ENCODE results near the gene PAK1.

The PAK1 gene

DNA sequence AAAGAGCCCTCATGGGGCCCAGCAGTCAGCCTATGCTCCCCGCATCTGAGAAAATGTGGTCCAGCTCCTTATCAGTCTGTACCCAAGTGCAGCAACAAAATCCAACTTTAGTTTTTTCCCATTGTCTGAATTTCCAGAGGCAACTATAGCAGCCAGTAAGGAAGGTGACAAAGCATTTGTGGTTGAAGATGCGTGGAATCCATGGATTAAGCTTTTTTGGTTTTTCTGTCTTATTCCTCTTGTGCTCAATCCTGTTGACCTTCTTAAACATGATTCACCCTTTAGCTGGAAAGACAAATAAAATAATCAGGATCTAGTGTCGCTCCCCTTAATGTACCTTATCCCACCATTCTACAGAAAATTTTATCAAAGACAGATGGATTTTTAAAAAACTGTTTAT is 186.8 kb downstream of the PAK1 start:
- H3K4me3 ChIP-seq (ENCODE audit: low read depth, low read length): no peak overlapping the region
- DNase-seq: no peak
- H3K36me3 ChIP-seq: no peaks in the 10 kb centered on the region
- no peaks in the 10 kb centered on the region for H3K9me3 ChIP-seq
- H3K27me3 ChIP-seq: no peaks in the 10 kb centered on the region
- TF ChIP-seq, protein P1, sequence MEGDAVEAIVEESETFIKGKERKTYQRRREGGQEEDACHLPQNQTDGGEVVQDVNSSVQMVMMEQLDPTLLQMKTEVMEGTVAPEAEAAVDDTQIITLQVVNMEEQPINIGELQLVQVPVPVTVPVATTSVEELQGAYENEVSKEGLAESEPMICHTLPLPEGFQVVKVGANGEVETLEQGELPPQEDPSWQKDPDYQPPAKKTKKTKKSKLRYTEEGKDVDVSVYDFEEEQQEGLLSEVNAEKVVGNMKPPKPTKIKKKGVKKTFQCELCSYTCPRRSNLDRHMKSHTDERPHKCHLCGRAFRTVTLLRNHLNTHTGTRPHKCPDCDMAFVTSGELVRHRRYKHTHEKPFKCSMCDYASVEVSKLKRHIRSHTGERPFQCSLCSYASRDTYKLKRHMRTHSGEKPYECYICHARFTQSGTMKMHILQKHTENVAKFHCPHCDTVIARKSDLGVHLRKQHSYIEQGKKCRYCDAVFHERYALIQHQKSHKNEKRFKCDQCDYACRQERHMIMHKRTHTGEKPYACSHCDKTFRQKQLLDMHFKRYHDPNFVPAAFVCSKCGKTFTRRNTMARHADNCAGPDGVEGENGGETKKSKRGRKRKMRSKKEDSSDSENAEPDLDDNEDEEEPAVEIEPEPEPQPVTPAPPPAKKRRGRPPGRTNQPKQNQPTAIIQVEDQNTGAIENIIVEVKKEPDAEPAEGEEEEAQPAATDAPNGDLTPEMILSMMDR (IDR thresholded peaks at IDR 0.05; ENCODE audit: low read depth, low read length): no peak
- no peaks in the 10 kb centered on the region for H3K4me1 ChIP-seq

DNA sequence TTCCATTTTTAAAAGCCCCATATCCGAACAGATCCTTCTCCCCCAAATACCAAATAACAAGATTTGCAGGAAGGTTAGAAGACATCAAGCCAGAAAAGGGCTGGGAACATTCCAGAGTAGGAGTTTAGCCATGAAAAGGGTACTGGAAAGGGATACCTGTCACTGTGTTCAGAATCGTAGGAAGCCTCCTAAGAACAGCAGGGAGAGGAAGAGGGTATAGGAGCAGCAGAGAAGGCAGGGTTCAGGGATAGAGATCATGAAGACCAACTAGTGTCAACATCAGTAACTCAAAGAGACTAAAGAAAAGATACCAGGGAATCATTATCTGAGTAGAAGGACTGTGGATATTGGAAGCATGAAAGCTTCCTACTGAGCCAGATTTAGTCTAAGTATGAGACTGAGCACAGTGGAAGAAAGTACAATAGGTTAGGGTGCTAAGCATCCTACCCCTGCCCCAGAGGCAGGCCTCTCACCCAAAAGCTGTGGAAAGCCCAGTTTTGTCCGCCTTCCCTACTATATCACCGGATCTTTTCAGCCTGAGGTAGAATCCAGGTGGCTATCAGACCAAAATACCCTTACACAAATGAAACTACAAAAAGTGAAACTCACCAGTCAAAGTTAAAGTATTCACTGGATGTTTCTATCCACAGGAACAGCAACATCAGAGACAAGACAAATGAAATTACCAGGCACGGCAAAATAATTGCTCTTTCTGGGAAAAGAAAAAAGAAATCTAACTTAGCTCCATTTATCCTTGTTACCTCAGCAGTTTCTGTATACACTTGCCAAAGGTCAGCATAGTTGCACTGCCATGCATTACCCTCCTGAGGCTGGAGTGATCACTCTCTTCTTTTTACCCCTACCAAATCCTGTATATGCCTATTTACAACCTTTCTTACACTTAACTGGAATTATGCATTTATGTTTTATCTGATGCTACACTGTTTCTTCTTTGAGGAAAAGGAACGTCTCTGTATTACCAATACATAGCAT is 189.1 kb downstream of the PAK1 start:
- Histone ChIP-seq H3K4me1 (no peaks in the 10 kb centered on the region), H3K9me3 (no peaks in the 10 kb centered on the region), H3K27me3 (no peaks in the 10 kb centered on the region), H3K4me3 (ENCODE audit: low read depth, low read length) (no peak overlapping the region), H3K36me3 (no peaks in the 10 kb centered on the region)
- TF ChIP-seq, protein P1 (IDR thresholded peaks at IDR 0.05; ENCODE audit: low read depth, low read length): no peak
- DNase-seq: no peak

- H3K4me3 ChIP-seq (ENCODE audit: low read depth, low read length): no peak overlapping the region
- no peak for DNase-seq
- H3K27me3 ChIP-seq: no peaks in the 10 kb centered on the region
- no peaks in the 10 kb centered on the region for H3K36me3 ChIP-seq
- TF ChIP-seq, protein P1 (IDR thresholded peaks at IDR 0.05; ENCODE audit: low read depth, low read length): no peak
- H3K9me3 ChIP-seq: no peaks in the 10 kb centered on the region
- H3K4me1 ChIP-seq: no peaks in the 10 kb centered on the region
Measured at GRCh38 chr11:77283101-77283500, 190.8 kb downstream of the PAK1 start.

DNA sequence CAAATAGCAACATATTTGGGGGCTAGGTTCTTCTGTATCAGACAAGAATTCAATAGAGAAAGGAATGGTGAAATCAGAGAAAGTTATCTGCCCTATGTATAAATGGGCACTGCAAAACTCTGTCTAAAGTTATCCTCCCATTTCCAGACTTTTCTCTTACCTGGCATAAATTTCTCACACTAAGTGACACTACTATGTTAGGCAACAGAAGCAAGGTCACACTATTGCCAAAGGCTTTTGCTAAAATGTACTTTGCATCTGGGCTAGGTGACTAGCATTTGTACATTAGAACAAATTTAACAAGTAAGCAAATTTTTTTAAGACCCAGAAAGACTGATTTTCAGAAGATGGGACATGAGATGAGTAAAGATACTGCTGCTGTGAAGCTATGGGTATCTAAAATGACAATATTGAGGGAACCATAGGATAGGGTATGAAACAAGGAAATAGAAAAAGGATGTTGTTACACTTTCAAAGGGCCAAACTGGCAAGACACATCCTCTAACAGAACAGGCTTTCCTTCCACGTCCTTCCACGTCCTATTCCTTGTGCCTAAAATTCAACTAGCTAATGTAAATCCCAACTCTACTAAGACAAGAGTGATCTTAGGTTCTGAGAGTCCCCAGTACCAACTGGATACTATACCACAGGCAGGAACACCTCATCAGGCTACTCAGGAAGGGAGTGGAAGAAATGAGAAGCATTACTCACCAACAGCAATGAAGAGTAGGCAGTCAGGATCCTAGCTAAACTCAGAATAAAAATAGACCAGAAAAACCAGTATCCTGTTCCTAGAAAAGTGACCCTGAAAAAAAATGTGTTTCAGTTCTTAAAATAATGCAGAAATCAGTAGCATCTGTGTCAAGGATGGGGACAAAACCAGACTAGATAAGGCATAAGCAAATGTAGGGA is 195.0 kb downstream of the PAK1 start:
- no peak for DNase-seq
- H3K4me3 ChIP-seq (ENCODE audit: low read depth, low read length): no peak overlapping the region

GRCh38 chr11:77276271-77276670 is 197.6 kb downstream of the PAK1 start:
- Histone ChIP-seq H3K36me3 (no peaks in the 10 kb centered on the region), H3K4me1 (no peaks in the 10 kb centered on the region), H3K27me3 (no peaks in the 10 kb centered on the region), H3K9me3 (no peaks in the 10 kb centered on the region), H3K4me3 (ENCODE audit: low read depth, low read length) (no peak overlapping the region)
- TF ChIP-seq, protein P1 (IDR thresholded peaks at IDR 0.05; ENCODE audit: low read depth, low read length): no peak
- DNase-seq: no peak

More for the DNA sequence above, 195.0 kb downstream of the PAK1 start:
- no peaks in the 10 kb centered on the region for H3K4me1 ChIP-seq
- H3K36me3 ChIP-seq: no peaks in the 10 kb centered on the region
- H3K9me3 ChIP-seq: no peaks in the 10 kb centered on the region
- TF ChIP-seq, protein P1 (IDR thresholded peaks at IDR 0.05; ENCODE audit: low read depth, low read length): no peak
- no peaks in the 10 kb centered on the region for H3K27me3 ChIP-seq

All from BE2C (cell line).